Fibroblast of skin of left biceps (primary cell): ENCODE data around the gene SLC38A10.

ENCODE experiments used
- DNase-seq, 2 experiments: peaks; one replicate each; pipeline ENCODE4 v3.0.0-alpha.2; 2013; ENCODE audit warnings: low read depth in 2 of 2

SLC38A10 gene

GRCh38 chr17:81254955-81255717, 40.0 kb downstream of the SLC38A10 start:
- DNase-seq: peak; percentile 15 to 24

GRCh38 chr17:81253358-81254131, 41.6 kb downstream of the SLC38A10 start:
- peak in 1 of 2 experiments; percentile 4 for DNase-seq

- DNase-seq: no peak
Measured at GRCh38 chr17:81252987-81253329, 42.1 kb downstream of the SLC38A10 start.

- DNase-seq: no peak
Measured at GRCh38 chr17:81252326-81252986, 42.7 kb downstream of the SLC38A10 start.

GRCh38 chr17:81251709-81252301, 43.3 kb downstream of the SLC38A10 start:
- no peak for DNase-seq

GRCh38 chr17:81251094-81251708, 43.9 kb downstream of the SLC38A10 start:
- DNase-seq: no peak

GRCh38 chr17:81250286-81251093, 44.6 kb downstream of the SLC38A10 start:
- DNase-seq: no peak

GRCh38 chr17:81249223-81250040, 45.7 kb downstream of the SLC38A10 start:
- DNase-seq: no peak

GRCh38 chr17:81248649-81249048, 46.5 kb downstream of the SLC38A10 start:
- no peak for DNase-seq

- DNase-seq: no peak
Measured at GRCh38 chr17:81247339-81247990, 47.6 kb downstream of the SLC38A10 start.

- DNase-seq: no peak
Measured at GRCh38 chr17:81246679-81247338, 48.3 kb downstream of the SLC38A10 start.

- no peak for DNase-seq
Measured at GRCh38 chr17:81246343-81246670, 48.8 kb downstream of the SLC38A10 start.

- DNase-seq: no peak
Measured at GRCh38 chr17:81245665-81246342, 49.3 kb downstream of the SLC38A10 start.

- DNase-seq: no peak
Measured at GRCh38 chr17:81245024-81245664, 50.0 kb downstream of the SLC38A10 start.

GRCh38 chr17:81244358-81245023, 50.6 kb downstream of the SLC38A10 start:
- DNase-seq: no peak

- DNase-seq: no peak
Measured at GRCh38 chr17:81243333-81243664, 51.8 kb downstream of the SLC38A10 start.
